ENCODE data around the gene UNC13A. TPM values are rescaled to one million over a fixed set of nuclear protein-coding genes. Genes with fewer than 3 reads are reported as not detected.

The UNC13A gene
- polyA plus RNA-seq, 1 of the 3 experiments (the other 2 are of a cell fraction), result 0.38 TPM

GRCh38 chr19:17567940-17568339 lies 120.2 kb downstream of the UNC13A start:
- no peak overlapping the region for H3K4me3 ChIP-seq (ENCODE audit: low read depth in 2 of 2, low read length in 1 of 2)
- H3K9me2 ChIP-seq, result no peaks in the 10 kb centered on the region
- no peaks in the 10 kb centered on the region for H3K9me3 ChIP-seq
- 67% methylated on average over 1 of the region's 1 CpG for WGBS (ENCODE audit: low lambda C conversion rate)
- H3K79me2 ChIP-seq (ENCODE audit: insufficient read depth), result 0 out of 2 replicates have a peak, but pooled peaks cover 7% of the 10 kb centered on the region
- no peak overlapping the region for H3K4me2 ChIP-seq
- H4K20me1 ChIP-seq (ENCODE audit: insufficient read depth), result no peaks in the 10 kb centered on the region
- peaks cover 11 to 20% of the 10 kb centered on the region in 2 experiments for H3K36me3 ChIP-seq (replicated peaks in 1 of 2; ENCODE audit: control insufficient read depth in 1 of 2, insufficient read depth in 2 of 2, low read length in 1 of 2)
- no peak overlapping the region for H2AFZ ChIP-seq (ENCODE audit: low read depth)
- DNase-seq, result no peak
- H3K27ac ChIP-seq (ENCODE audit: low read depth in 2 of 2, low read length in 1 of 2), result no peak overlapping the region
- no peak overlapping the region for H3K9ac ChIP-seq
- CTCF ChIA-PET, result interaction anchor here (1.3 kb wide), 1 partner anchor 29 kb away, joined by 3 read pairs; no protein-coding TSS in a partner anchor
- no peaks in the 10 kb centered on the region for H3K27me3 ChIP-seq (ENCODE audit: insufficient read depth)
- POLR2A ChIA-PET, result interaction anchor here (0.6 kb wide), 1 partner anchor 10 kb away, joined by 5 read pairs; no protein-coding TSS in a partner anchor
- H3K4me1 ChIP-seq (ENCODE audit: control insufficient read depth in 1 of 2, insufficient read depth in 2 of 2, low read depth in 1 of 2, low read length in 1 of 2), result no peaks in the 10 kb centered on the region
- no peak for TF ChIP-seq REST (IDR thresholded peaks at IDR 0.05; ENCODE audit: low read depth, low read length)
- TF ChIP-seq POLR2AphosphoS5 (IDR thresholded peaks at IDR 0.05; ENCODE audit: low read depth, low read length), result no peak
- no peak for TF ChIP-seq CTCF (IDR thresholded peaks at IDR 0.05)
- TF ChIP-seq EP300 (IDR thresholded peaks at IDR 0.05; ENCODE audit: borderline replicate concordance in 1 of 2, low read depth in 1 of 2, low read length in 1 of 2), result no peak
- TF ChIP-seq RCOR1 (IDR thresholded peaks at IDR 0.05; ENCODE audit: low read length), result no peak
- TF ChIP-seq USF1 (IDR thresholded peaks at IDR 0.05; ENCODE audit: borderline replicate concordance, low read depth), result no peak
- no peak for TF ChIP-seq FOSL2 (IDR thresholded peaks at IDR 0.05; ENCODE audit: borderline replicate concordance, low read depth)
- TF ChIP-seq FOXJ3 (CRISPR knock-in tag; IDR thresholded peaks at IDR 0.05), result no peak
- TF ChIP-seq USF2 (IDR thresholded peaks at IDR 0.05; ENCODE audit: borderline replicate concordance, low read depth, low read length), result no peak
- no peak for TF ChIP-seq RAD21 (IDR thresholded peaks at IDR 0.05; ENCODE audit: low read length)
- no peak for TF ChIP-seq YY1 (IDR thresholded peaks at IDR 0.05; ENCODE audit: low read depth)
- TF ChIP-seq MAX (IDR thresholded peaks at IDR 0.05; ENCODE audit: low read depth), result no peak
- no peak for TF ChIP-seq TAF1 (IDR thresholded peaks at IDR 0.05; ENCODE audit: borderline replicate concordance, low read depth, low read length)
- no peak for TF ChIP-seq GATA2 (CRISPR knock-in tag; IDR thresholded peaks at IDR 0.05)
- TF ChIP-seq SIN3A (IDR thresholded peaks at IDR 0.05; ENCODE audit: borderline replicate concordance, low read depth, low read length), result no peak
- no peak for TF ChIP-seq ELF1 (IDR thresholded peaks at IDR 0.05)
- no peak for TF ChIP-seq TCF12 (IDR thresholded peaks at IDR 0.05)
- peaks cover 1% of the 10 kb centered on the region for H3F3A ChIP-seq (replicated peaks; ENCODE audit: insufficient read depth)
